IPS-NIHi7 (cell line): ENCODE results near the gene SEPSECS.

Experiments used
- DNase-seq: peaks from one replicate; pipeline ENCODE4 v3.0.0; 2012; ENCODE audit warnings: mixed read lengths; ENCODE audit errors: extremely low spot score

Gene SEPSECS

GRCh38 chr4:25159837-25160713 is at the start of gene SEPSECS:
Gene SEPSECS (minus strand): TSS chr4:25160449. CDS start chr4:25160369, 80 bp downstream.
- peak; percentile 91 for DNase-seq

GRCh38 chr4:25209702-25210101 is 49.5 kb upstream of the SEPSECS start:
- peak; percentile 24 for DNase-seq

- DNase-seq = no peak
Observed at GRCh38 chr4:25207997-25208396, 47.7 kb upstream of the SEPSECS start.

GRCh38 chr4:25198713-25199112 is 38.5 kb upstream of the SEPSECS start:
- no peak for DNase-seq

GRCh38 chr4:25190407-25190806 is 30.2 kb upstream of the SEPSECS start:
- DNase-seq = peak; percentile 24

- DNase-seq = no peak
Observed at GRCh38 chr4:25184056-25184455, 23.8 kb upstream of the SEPSECS start.

GRCh38 chr4:25182937-25183336 is 22.7 kb upstream of the SEPSECS start:
- DNase-seq = no peak

GRCh38 chr4:25180524-25181131 is 20.4 kb upstream of the SEPSECS start:
- DNase-seq = peak; percentile 59

- DNase-seq = no peak
Observed at GRCh38 chr4:25178838-25179261, 18.6 kb upstream of the SEPSECS start.

GRCh38 chr4:25177147-25177546 is 16.9 kb upstream of the SEPSECS start:
- no peak for DNase-seq

- no peak for DNase-seq
Observed at GRCh38 chr4:25174674-25175073, 14.4 kb upstream of the SEPSECS start.

- DNase-seq = peak; percentile 32
Observed at GRCh38 chr4:25172961-25173915, 13.0 kb upstream of the SEPSECS start.

GRCh38 chr4:25171201-25171865 is 11.1 kb upstream of the SEPSECS start:
- DNase-seq = no peak

GRCh38 chr4:25169446-25169845 is 9.2 kb upstream of the SEPSECS start:
- no peak for DNase-seq

- DNase-seq = no peak
Observed at GRCh38 chr4:25165916-25166315, 5.7 kb upstream of the SEPSECS start.

GRCh38 chr4:25163196-25163595 is 2.9 kb upstream of the SEPSECS start:
- DNase-seq = no peak

- DNase-seq = no peak
Observed at GRCh38 chr4:25162566-25162965, 2.3 kb upstream of the SEPSECS start.

GRCh38 chr4:25161593-25161950 is 1.3 kb upstream of the SEPSECS start:
- DNase-seq = no peak

GRCh38 chr4:25160714-25161592 is 704 bp upstream of the SEPSECS start:
- no peak for DNase-seq

- no peak for DNase-seq
Observed at GRCh38 chr4:25158817-25159216, 1.4 kb downstream of the SEPSECS start.
